ENCODE data around the gene APOC3. TPM values are rescaled to one million over a fixed set of nuclear protein-coding genes. Genes with fewer than 3 reads are reported as not detected.

APOC3 gene
- total RNA-seq, 1 experiment from 2014 or later = not detected

DNA sequence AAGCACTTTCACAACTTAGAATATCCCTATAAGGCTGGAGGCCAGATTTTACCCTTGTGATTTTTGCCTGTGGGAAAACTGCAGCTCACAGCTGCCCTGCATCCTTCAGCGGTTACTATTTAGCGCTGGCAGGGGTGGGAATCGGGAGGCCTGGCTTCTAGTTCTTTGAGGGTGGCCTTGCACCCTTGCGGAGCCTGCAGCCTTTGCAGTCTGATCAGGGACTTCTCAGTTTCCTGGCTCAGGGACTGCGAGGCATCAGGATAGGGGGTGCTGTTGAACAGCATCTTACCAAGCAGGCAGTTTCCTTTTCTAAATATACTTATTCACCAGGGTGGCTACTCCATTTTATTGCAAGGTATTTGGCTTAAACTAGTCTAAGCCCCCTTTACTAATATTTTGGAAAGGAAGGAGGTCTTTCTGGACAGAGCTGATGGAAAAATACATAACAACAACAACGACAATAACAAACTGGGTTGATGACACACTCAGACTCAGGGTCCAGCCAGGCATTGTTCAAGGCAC, 10.6 kb downstream of the APOC3 start:
- no peaks in the 10 kb centered on the region for H4K20me1 ChIP-seq (ENCODE audit: control insufficient read depth, insufficient read depth, insufficient read length)
- no peak overlapping the region for H2BK12ac ChIP-seq (ENCODE audit: insufficient read length, low read depth, low read length)
- no peak overlapping the region for H4K5ac ChIP-seq (ENCODE audit: insufficient read length, low read depth, low read length)
- peak; percentile 45; the same call in 2 of the 3 replicates for TF ChIP-seq CTCF (conservative IDR thresholded peaks at IDR 0.05)
- no peak overlapping the region for H2AFZ ChIP-seq (ENCODE audit: low read length)
- H3K79me1 ChIP-seq (ENCODE audit: insufficient read depth, low read depth, low read length, poor library complexity, severe bottlenecking) = no peaks in the 10 kb centered on the region
- peaks cover 3 to 21% (median 17%) of the 10 kb centered on the region in 3 experiments; a peak in 6 of 7 replicates for H3K36me3 Mint-ChIP-seq (ENCODE audit: insufficient read depth in 1 of 3, low read depth in 3 of 3)
- no peak overlapping the region for H2BK20ac ChIP-seq (ENCODE audit: low read depth, low read length, poor library complexity, severe bottlenecking)
- no peaks in the 10 kb centered on the region for H3K9me3 ChIP-seq (ENCODE audit: control insufficient read depth, low read depth, low read length)
- H4K91ac ChIP-seq (ENCODE audit: insufficient read length, low read depth, low read length) = no peak overlapping the region
- no peak overlapping the region for H3K9ac ChIP-seq (ENCODE audit: extremely low read depth, insufficient read length, low read length)
- no peak overlapping the region for H3K4ac ChIP-seq (ENCODE audit: low read depth, low read length)
- no peak overlapping the region for H4K8ac ChIP-seq (replicated peaks; ENCODE audit: insufficient read length, low read depth, low read length)
- peaks cover under 1% of the 10 kb centered on the region for H3K27me3 Mint-ChIP-seq (ENCODE audit: low read depth)
- no CpG with 5 or more reads among the region's 6 CpGs for WGBS (ENCODE audit: extremely low coverage, insufficient read length, low lambda C conversion rate)
- no peaks in the 10 kb centered on the region for H3K27me3 ChIP-seq (ENCODE audit: insufficient read depth, low read length)
- H2AK5ac ChIP-seq (ENCODE audit: insufficient read length, low read length) = no peak overlapping the region
- H3K4me1 ChIP-seq (ENCODE audit: insufficient read depth, low read length) = no peaks in the 10 kb centered on the region
- H3K23me2 ChIP-seq (ENCODE audit: insufficient read length, low read depth, low read length, poor library complexity, severe bottlenecking) = peaks cover 5% of the 10 kb centered on the region
- H3K56ac ChIP-seq (ENCODE audit: insufficient read length, low read depth, low read length) = no peak overlapping the region
- no peak overlapping the region for H3K4me3 Mint-ChIP-seq
- H3K79me2 ChIP-seq (ENCODE audit: insufficient read depth, low read length) = no peaks in the 10 kb centered on the region
- peak; percentile 50 for DNase-seq
- H3K14ac ChIP-seq (ENCODE audit: insufficient read depth, low read length) = no peak overlapping the region
- H2BK15ac ChIP-seq (ENCODE audit: low read depth, low read length) = no peak overlapping the region
- no peak overlapping the region for H2BK5ac ChIP-seq (ENCODE audit: insufficient read length, low read length)
- H3K4me1 Mint-ChIP-seq = peaks cover 34 to 37% of the 10 kb centered on the region in 2 experiments
- no peaks in the 10 kb centered on the region for H3K9me3 Mint-ChIP-seq
- H3K23ac ChIP-seq (ENCODE audit: insufficient read length, low read depth, low read length) = no peak overlapping the region
- no peak overlapping the region for H2BK120ac ChIP-seq (ENCODE audit: low read depth, low read length, poor library complexity, severe bottlenecking)
- H3K27ac Mint-ChIP-seq = 0 out of 7 replicates have a peak overlapping the region, but pooled peaks of 1 of the 3 experiments have one; percentile 34
- H3K27ac ChIP-seq (ENCODE audit: insufficient read length, low read depth, low read length) = no peak overlapping the region
- H3T11ph ChIP-seq (ENCODE audit: low read length) = no peak overlapping the region
- no peak overlapping the region for H3K18ac ChIP-seq (ENCODE audit: insufficient read length, low read depth, low read length)
- no peak overlapping the region for H3K4me2 ChIP-seq (ENCODE audit: insufficient read depth, insufficient read length, low read length)
